ENCODE measurements around the gene SLC48A1.

The SLC48A1 gene

DNA sequence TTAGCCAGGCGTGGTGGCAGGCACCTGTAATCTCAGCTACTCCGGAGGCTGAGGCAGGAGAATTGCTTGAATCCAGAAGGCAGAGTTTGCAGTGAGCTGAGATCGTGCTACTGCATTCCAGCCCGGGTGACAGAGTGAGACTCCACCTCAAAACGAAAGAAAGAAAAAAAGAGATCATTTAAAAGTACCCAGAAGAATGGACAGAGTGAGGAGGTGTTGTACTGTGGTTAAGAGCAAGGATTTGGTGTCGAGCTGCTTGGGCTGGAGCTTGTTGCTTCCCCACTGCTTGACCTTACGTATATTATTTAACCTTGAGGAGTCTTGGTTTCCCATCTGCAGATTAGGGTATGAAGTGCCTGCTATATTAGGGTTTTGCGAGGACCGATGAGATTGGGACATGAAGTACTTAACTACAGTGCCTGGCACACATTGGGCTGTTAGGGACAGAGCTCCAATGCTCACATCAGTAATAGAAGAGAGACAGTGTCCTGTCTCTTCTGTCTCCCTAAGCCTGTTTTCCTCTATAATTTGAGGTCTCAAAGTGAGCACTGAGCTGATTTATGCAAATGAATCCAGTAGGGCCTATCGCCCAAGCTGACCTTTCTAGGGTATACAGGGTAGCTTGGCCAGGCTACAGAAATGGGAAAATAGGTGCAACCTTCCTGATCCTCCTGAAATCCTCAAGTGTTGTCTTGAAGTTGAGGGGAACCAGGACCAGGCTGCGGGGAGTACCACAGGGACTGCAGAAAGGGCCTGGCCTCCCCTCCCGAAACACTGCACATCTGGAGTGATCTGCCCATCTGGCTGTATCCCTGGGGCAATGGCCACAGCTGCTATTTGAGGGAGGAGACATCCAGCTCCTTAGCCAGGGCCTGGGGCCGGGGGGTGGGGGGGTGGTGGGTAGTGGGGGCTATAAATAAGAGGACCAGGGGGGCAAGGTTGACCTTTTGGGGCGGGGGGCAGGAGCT lies 55.3 kb downstream of the SLC48A1 start:
- POLR2A ChIA-PET, result interaction anchor here (0.6 to 2.4 kb wide), 3 partner anchors 8 to 12 kb away, joined by 4 to 14 read pairs (median 7); partner anchors contain the start of gene HDAC7
- CTCF ChIA-PET, result interaction anchor here (1.0 to 28.0 kb wide), 7 partner anchors 10 to 138 kb away, joined by 3 to 1054 read pairs (median 158); partner anchors contain the start of genes ENDOU, HDAC7, SLC48A1 and TMEM106C
- no peak for DNase-seq (ENCODE audit: low read depth, low spot score)
- no peak for TF ChIP-seq CTCF (IDR thresholded peaks at IDR 0.05; ENCODE audit: insufficient read depth, low read length, missing control alignments)
- H3K4me3 ChIP-seq (ENCODE audit: low read depth, low read length), result no peak overlapping the region

- CTCF ChIA-PET, result interaction anchor here (0.9 to 28.0 kb wide), 8 partner anchors 10 to 139 kb away, joined by 3 to 1054 read pairs (median 81); partner anchors contain the start of genes ENDOU, HDAC7, SLC48A1 and TMEM106C
- POLR2A ChIA-PET, result interaction anchor here (0.6 to 2.4 kb wide), 3 partner anchors 9 to 11 kb away, joined by 4 to 14 read pairs (median 7); partner anchors contain the start of gene HDAC7
These were observed 56.0 kb downstream of the SLC48A1 start for GRCh38 chr12:47828976-47829482.

DNA sequence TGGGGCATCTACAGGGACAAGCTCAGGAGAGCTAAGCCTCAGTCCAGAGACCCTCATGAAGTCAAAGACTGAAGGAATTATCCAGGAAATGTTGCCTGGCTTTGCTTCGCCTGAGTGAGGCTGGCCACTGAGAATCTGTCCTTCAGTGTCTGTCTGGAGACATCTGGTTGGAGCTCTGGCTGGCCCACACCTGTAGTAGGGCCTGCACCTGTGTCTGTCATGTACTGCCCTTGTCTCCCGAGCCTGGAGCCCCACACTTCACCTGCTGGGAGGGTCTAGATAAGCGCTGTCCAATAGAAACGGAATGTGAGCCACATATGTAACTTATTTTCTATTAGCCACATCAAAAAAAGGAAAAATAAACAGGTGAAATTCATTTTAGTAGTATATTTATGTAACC lies 56.5 kb downstream of the SLC48A1 start:
- CTCF ChIA-PET, result interaction anchor here (0.9 to 28.0 kb wide), 6 partner anchors 9 to 139 kb away, joined by 3 to 1054 read pairs (median 286); partner anchors contain the start of genes ENDOU, HDAC7 and SLC48A1
- POLR2A ChIA-PET, result interaction anchor here (2.4 kb wide), 1 partner anchor 9 kb away, joined by 14 read pairs; the partner anchor contains the start of gene HDAC7
- H3K4me3 ChIP-seq (ENCODE audit: low read depth, low read length), result no peak overlapping the region
- TF ChIP-seq CTCF (IDR thresholded peaks at IDR 0.05; ENCODE audit: insufficient read depth, low read length, missing control alignments), result no peak
- no peak for DNase-seq (ENCODE audit: low read depth, low spot score)

More at GRCh38 chr12:47828976-47829482, 56.0 kb downstream of the SLC48A1 start:
- no peak for DNase-seq (ENCODE audit: low read depth, low spot score)
- H3K4me3 ChIP-seq (ENCODE audit: low read depth, low read length), result no peak overlapping the region
- TF ChIP-seq CTCF (IDR thresholded peaks at IDR 0.05; ENCODE audit: insufficient read depth, low read length, missing control alignments), result no peak

Data from AG04449 (cell line).